T-cell (primary cell): ENCODE data around the gene SNTN. TPM values are rescaled to one million over a fixed set of nuclear protein-coding genes. Genes with fewer than 3 reads are reported as not detected.

Experiments
- ATAC-seq, 4 experiments: fragments of 200-7000 bp in 3 of 4; fragments of 150-1000 bp in 1 of 4; cut with Tn5 transposase; replicated peaks in 1 of 4; 1 replicate in 3 of 4; 2 replicates in 1 of 4; pipeline ENCODE4 v1.10.0; 2021; ENCODE audit warnings: moderate library complexity in 3 of 4, mild to moderate bottlenecking in 2 of 4, moderate number of reproducible peaks in 1 of 4
- CTCF ChIA-PET, 2 donors: fragments of 300-600 bp; sonication (Branson Sonifier 250); formaldehyde crosslinking; loops; one replicate each; lab custom pipeline; 2022; ENCODE audit warnings: antibody characterized with exemption in 2 of 2; lab: Charles Lee
- POLR2A ChIA-PET, 2 donors: fragments of 300-600 bp; sonication (Branson Sonifier 250); formaldehyde crosslinking; loops; one replicate each; lab custom pipeline; 2022; ENCODE audit warnings: antibody characterized with exemption in 2 of 2; lab: Charles Lee
- DNase-seq, 35 experiments: peaks; one replicate each; pipeline versions ENCODE4 v3.0.0 to v3.0.0-alpha.2; 2013 to 2023
- H3K27ac ChIP-seq: one replicate; pipeline ENCODE4 v1.5.1; 2013; ENCODE audit warnings: low read length
- H3K27me3 ChIP-seq, 2 experiments: replicated peaks in 1 of 2; 1 replicate in 1 of 2; 2 replicates in 1 of 2; pipeline versions ENCODE4 v1.6.1 to v1.7.0; 2013; ENCODE audit warnings: low read length in 1 of 2, mixed read lengths in 1 of 2; ENCODE audit not compliant: control insufficient read depth in 2 of 2, insufficient read depth in 2 of 2; ENCODE audit errors: extremely low read depth in 1 of 2
- H3K36me3 ChIP-seq, 2 donors: 1 replicate in 1 of 2; 2 replicates in 1 of 2; pipeline versions ENCODE4 v1.6.1 to v1.7.0; 2013; ENCODE audit warnings: low read length in 1 of 2; ENCODE audit not compliant: control insufficient read depth in 2 of 2, insufficient read depth in 1 of 2; ENCODE audit errors: extremely low read depth in 1 of 2
- H3K4me1 ChIP-seq, 2 experiments: 1 replicate in 1 of 2; 2 replicates in 1 of 2; pipeline versions ENCODE4 v1.6.1 to v1.7.0; 2013; ENCODE audit warnings: low read length in 2 of 2, mixed read lengths in 1 of 2; ENCODE audit not compliant: insufficient read depth in 2 of 2, control insufficient read depth in 1 of 2; ENCODE audit errors: extremely low read depth in 1 of 2
- H3K4me3 ChIP-seq, 2 donors: 1 replicate in 1 of 2; 2 replicates in 1 of 2; pipeline versions ENCODE4 v1.5.1 to v1.7.0; 2013; ENCODE audit warnings: mild to moderate bottlenecking in 2 of 2, low read length in 1 of 2, moderate library complexity in 1 of 2; ENCODE audit not compliant: control insufficient read depth in 1 of 2; ENCODE audit errors: extremely low read depth in 1 of 2
- H3K9me3 ChIP-seq: 2 replicates; pipeline ENCODE4 v1.7.0; 2013
- H3K27ac Mint-ChIP-seq, 2 donors: one replicate each; pipeline ENCODE4 v1.8.0; 2020 to 2021; ENCODE audit warnings: mild to moderate bottlenecking in 2 of 2, mixed read lengths in 2 of 2
- H3K27me3 Mint-ChIP-seq, 2 donors: one replicate each; pipeline ENCODE4 v1.8.0; 2021 to 2022; ENCODE audit warnings: mixed read lengths in 2 of 2
- H3K36me3 Mint-ChIP-seq: one replicate; pipeline ENCODE4 v1.8.0; 2021; ENCODE audit warnings: mixed read lengths
- H3K4me1 Mint-ChIP-seq, 3 donors: one replicate each; pipeline ENCODE4 v1.8.0; 2020 to 2022; ENCODE audit warnings: mixed read lengths in 3 of 3, mild to moderate bottlenecking in 1 of 3
- H3K4me3 Mint-ChIP-seq, 3 donors: one replicate each; pipeline ENCODE4 v1.8.0; 2020 to 2022; ENCODE audit warnings: mild to moderate bottlenecking in 3 of 3, mixed read lengths in 3 of 3, moderate library complexity in 3 of 3
- H3K9me3 Mint-ChIP-seq, 3 donors: one replicate each; pipeline ENCODE4 v1.8.0; 2020 to 2022; ENCODE audit warnings: mixed read lengths in 3 of 3
- WGBS: methylation state at CpG from one replicate; pipeline ENCODE4 v1.1.5; 2013; ENCODE audit warnings: missing lambda C conversion rate; ENCODE audit not compliant: insufficient coverage; 5-methylcytosine and 5-hydroxymethylcytosine counted together
- total RNA-seq, 35 experiments: library from RNA in 6 of 35; stranded (reverse) in 6 of 35; fragments of 120-200 nt in 1 of 35; gene quantifications; one replicate each; pipeline versions ENCODE4 v1.2.1 to v1.2.4 and lab custom pipeline; 2013 to 2026

The SNTN gene
- total RNA-seq, 5 donors from 2014 or later (not counting 1 experiment from before 2014, with no cell fraction given) = not detected

- 64% methylated on average over 3 of the region's 4 CpGs for WGBS
- H3K4me1 Mint-ChIP-seq = no peaks in the 10 kb centered on the region
- H3K36me3 ChIP-seq = no peaks in the 10 kb centered on the region
- DNase-seq (no peak), ATAC-seq (no peak)
- H3K9me3 Mint-ChIP-seq = peaks cover 0 to 2% (median under 1%) of the 10 kb centered on the region in 3 donors
- POLR2A ChIA-PET = no interaction called here
- H3K27me3 ChIP-seq = no peaks in the 10 kb centered on the region
- H3K4me1 ChIP-seq = no peaks in the 10 kb centered on the region
- no peak overlapping the region for H3K27ac ChIP-seq
- H3K9me3 ChIP-seq = no peaks in the 10 kb centered on the region
- H3K27ac Mint-ChIP-seq = no peak overlapping the region
- H3K36me3 Mint-ChIP-seq = no peaks in the 10 kb centered on the region
- CTCF ChIA-PET = no interaction called here
- no peak overlapping the region for H3K4me3 Mint-ChIP-seq
- H3K4me3 ChIP-seq = no peak overlapping the region
- peaks cover 0 to 3% of the 10 kb centered on the region in 2 donors for H3K27me3 Mint-ChIP-seq
Observed at GRCh38 chr3:63706321-63707085, 54.0 kb downstream of the SNTN start.

- Histone ChIP-seq H3K4me3 (no peak overlapping the region), H3K36me3 (no peaks in the 10 kb centered on the region), H3K4me1 (no peaks in the 10 kb centered on the region), H3K9me3 (no peaks in the 10 kb centered on the region), H3K27ac (no peak overlapping the region), H3K27me3 (no peaks in the 10 kb centered on the region)
- no peak overlapping the region for H3K27ac Mint-ChIP-seq
- DNase-seq = no peak
- no CpG with 5 or more reads among the region's 1 CpG for WGBS
- no peaks in the 10 kb centered on the region for H3K4me1 Mint-ChIP-seq
- no peak for ATAC-seq
- H3K4me3 Mint-ChIP-seq = no peak overlapping the region
- ChIA-PET CTCF (no interaction called here), POLR2A (no interaction called here)
- H3K27me3 Mint-ChIP-seq = no peaks in the 10 kb centered on the region
- H3K36me3 Mint-ChIP-seq = no peaks in the 10 kb centered on the region
- peaks cover 0 to 5% (median 5%) of the 10 kb centered on the region in 3 donors for H3K9me3 Mint-ChIP-seq
Observed at GRCh38 chr3:63707731-63708130, 55.3 kb downstream of the SNTN start.

- no peak overlapping the region for H3K4me3 Mint-ChIP-seq
- H3K27me3 ChIP-seq = no peaks in the 10 kb centered on the region
- no peak overlapping the region for H3K27ac ChIP-seq
- ATAC-seq (no peak), DNase-seq (no peak)
- H3K36me3 Mint-ChIP-seq = no peaks in the 10 kb centered on the region
- WGBS = 71% methylated on average over 1 of the region's 3 CpGs
- ChIA-PET POLR2A (no interaction called here), CTCF (no interaction called here)
- H3K9me3 Mint-ChIP-seq = peaks cover 0 to 5% (median 5%) of the 10 kb centered on the region in 3 donors
- no peak overlapping the region for H3K27ac Mint-ChIP-seq
- no peak overlapping the region for H3K4me3 ChIP-seq
- no peaks in the 10 kb centered on the region for H3K4me1 Mint-ChIP-seq
- H3K9me3 ChIP-seq = no peaks in the 10 kb centered on the region
- no peaks in the 10 kb centered on the region for H3K4me1 ChIP-seq
- H3K27me3 Mint-ChIP-seq = no peaks in the 10 kb centered on the region
- H3K36me3 ChIP-seq = no peaks in the 10 kb centered on the region
Observed at GRCh38 chr3:63709576-63709975, 57.1 kb downstream of the SNTN start.

Other genes starting within 250 kb of the SNTN start
- not detected for gene C3orf49, start 166.6 kb downstream of the SNTN start, total RNA-seq
- gene THOC7, start 211.1 kb downstream of the SNTN start, total RNA-seq = 10 to 100 TPM; 30.9 to 36.9 (median 33.1) TPM
- 100 to 1,000 TPM; 110 to 231 (median 123) TPM for gene ATXN7, start 211.2 kb downstream of the SNTN start, total RNA-seq